Ovary (tissue), 9 donors: ENCODE data around the gene CCDC194. TPM values are rescaled to one million over a fixed set of nuclear protein-coding genes. Genes with fewer than 3 reads are reported as not detected.

ENCODE experiments used
- DNase-seq, 5 donors: peaks; one replicate each; pipeline ENCODE4 v3.0.0-alpha.2; 2019 to 2020
- H3K27ac ChIP-seq, 2 donors: fragments of 200-600 bp; one replicate each; pipeline versions ENCODE4 v1.5.1 to v1.8.0; 2019 to 2022
- H3K27me3 ChIP-seq: fragments of 200-600 bp; one replicate; pipeline ENCODE4 v1.8.0; 2022
- H3K36me3 ChIP-seq: fragments of 200-600 bp; sonication (generic); one replicate; pipeline ENCODE4 v1.5.1; 2019
- H3K4me1 ChIP-seq: one replicate; pipeline ENCODE4 v1.8.1; 2013; ENCODE audit warnings: mild to moderate bottlenecking, moderate library complexity; ENCODE audit not compliant: insufficient read depth
- H3K4me3 ChIP-seq: fragments of 200-600 bp; sonication (generic); one replicate; pipeline ENCODE4 v1.5.1; 2017
- H3K9me3 ChIP-seq, 2 donors: fragments of 200-600 bp in 1 of 2; sonication (generic) in 1 of 2; one replicate each; pipeline versions ENCODE4 v1.5.1 to v1.8.1; 2013 to 2019; ENCODE audit warnings: mild to moderate bottlenecking in 1 of 2, moderate library complexity in 1 of 2
- EP300 ChIP-seq: sonication (generic); formaldehyde crosslinking; IDR thresholded peaks from one replicate; pipeline ENCODE4 v1.6.1; 2017; ENCODE audit warnings: antibody characterized with exemption
- POLR2A ChIP-seq: fragments of 450-650 bp; IDR thresholded peaks from one replicate; pipeline ENCODE4 v1.6.1; 2017; ENCODE audit warnings: antibody characterized with exemption, mild to moderate bottlenecking, moderate library complexity
- WGBS, 3 donors: extraction: QIAGEN DNeasy Blood & Tissue Kit in 1 of 3; methylation state at CpG; one replicate each; pipeline versions ENCODE4 v1.1.5 to v1.1.7; 2013 to 2017; 5-methylcytosine and 5-hydroxymethylcytosine counted together
- intact Hi-C, 4 donors: fragments of 100-400 bp; cut with DNase I; formaldehyde crosslinking; loops; one replicate each; pipeline versions ENCODE4 v1.11.0 to v1.15.1; 2022 to 2023
- polyA plus RNA-seq, 2 donors: library from polyadenylated mRNA; stranded (reverse); fragments of 200-250 nt in 1 of 2; fragments of 350-450 nt in 1 of 2; fragmentation: Illumina TruSeq in 1 of 2; extraction: RNeasy Lipid Tissue Mini Kit (QIAGEN cat#74804) in 1 of 2; gene quantifications; one replicate each; pipeline ENCODE4 v1.2.3, GENCODE V29; 2013 to 2014
- total RNA-seq, 7 donors: library from RNA; depleted of rRNA in 2 of 7; stranded (reverse); fragments of >200 nt in 2 of 7; fragmentation: NEBNext Ultra II Directional in 3 of 7; extraction: Animal tissue kit (Norgen Biotek cat#: 25700) in 3 of 7; gene quantifications; one replicate each; pipeline versions ENCODE4 v1.1.0 to v1.2.4, GENCODE V29; 2016 to 2023
- TF ChIP-seq, protein P1 (sequence below), 3 donors: fragments of 450-650 bp in 2 of 3; fragments of 200-600 bp in 1 of 3; IDR thresholded peaks; one replicate each; pipeline versions ENCODE4 v1.5.1 to v1.8.0; 2016 to 2022; ENCODE audit warnings: antibody characterized with exemption in 3 of 3, mild to moderate bottlenecking in 1 of 3
- donor health status: DM: no; HTN: no; CAD: no; lungs with moderate emphysema.
- donor health status: DM: no; HTN: no; CAD: no.
- donor health status: Bipolar disorder and iron deficiency.
- donor health status: DM: yes; HTN: yes; CAD: no.
- donor health status: DM: no; HTN: no; CAD: no.
- donor health status: DM: yes; HTN: yes; CAD: no.

CCDC194 gene
- total and polyA plus RNA-seq, 9 donors, result 0.69 to 13.6 (median 5.7) TPM

- intact Hi-C loops, result loop anchor here (2.0 to 10.0 kb wide), 6 partner anchors 39 to 119 kb away; partner anchors contain the start of gene NXNL1 (in 1 of the 4)
- 63 to 84% (median 81%) methylated on average over 2 of the region's 2 CpGs for WGBS, 3 donors
- no peak for DNase-seq
- Histone ChIP-seq H3K27me3 (no peaks in the 10 kb centered on the region), H3K4me3 (no peak overlapping the region), H3K27ac (no peak overlapping the region), H3K36me3 (no peaks in the 10 kb centered on the region), H3K9me3 (no peaks in the 10 kb centered on the region), H3K4me1 (no peaks in the 10 kb centered on the region)
- no peak for TF ChIP-seq POLR2A
- TF ChIP-seq, protein P1, sequence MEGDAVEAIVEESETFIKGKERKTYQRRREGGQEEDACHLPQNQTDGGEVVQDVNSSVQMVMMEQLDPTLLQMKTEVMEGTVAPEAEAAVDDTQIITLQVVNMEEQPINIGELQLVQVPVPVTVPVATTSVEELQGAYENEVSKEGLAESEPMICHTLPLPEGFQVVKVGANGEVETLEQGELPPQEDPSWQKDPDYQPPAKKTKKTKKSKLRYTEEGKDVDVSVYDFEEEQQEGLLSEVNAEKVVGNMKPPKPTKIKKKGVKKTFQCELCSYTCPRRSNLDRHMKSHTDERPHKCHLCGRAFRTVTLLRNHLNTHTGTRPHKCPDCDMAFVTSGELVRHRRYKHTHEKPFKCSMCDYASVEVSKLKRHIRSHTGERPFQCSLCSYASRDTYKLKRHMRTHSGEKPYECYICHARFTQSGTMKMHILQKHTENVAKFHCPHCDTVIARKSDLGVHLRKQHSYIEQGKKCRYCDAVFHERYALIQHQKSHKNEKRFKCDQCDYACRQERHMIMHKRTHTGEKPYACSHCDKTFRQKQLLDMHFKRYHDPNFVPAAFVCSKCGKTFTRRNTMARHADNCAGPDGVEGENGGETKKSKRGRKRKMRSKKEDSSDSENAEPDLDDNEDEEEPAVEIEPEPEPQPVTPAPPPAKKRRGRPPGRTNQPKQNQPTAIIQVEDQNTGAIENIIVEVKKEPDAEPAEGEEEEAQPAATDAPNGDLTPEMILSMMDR (IDR thresholded peaks at IDR 0.05), result no peak
- no peak for TF ChIP-seq EP300
These were observed 46.1 kb downstream of the CCDC194 start for GRCh38 chr19:17347877-17348276.

- WGBS, 3 donors, result 23 to 36% (median 25%) methylated on average over 6 of the region's 6 CpGs
- peak in 1 of 5 donors; percentile 35 for DNase-seq
- no peaks in the 10 kb centered on the region for H3K4me1 ChIP-seq
- intact Hi-C loops, result loop anchor here (2.0 to 10.0 kb wide), 6 partner anchors 39 to 120 kb away; partner anchors contain the start of gene NXNL1 (in 1 of the 4)
- no peaks in the 10 kb centered on the region for H3K27me3 ChIP-seq
- no peak overlapping the region for H3K27ac ChIP-seq
- no peak for TF ChIP-seq EP300
- TF ChIP-seq POLR2A, result no peak
- TF ChIP-seq, protein P1 (IDR thresholded peaks at IDR 0.05), result no peak
- no peaks in the 10 kb centered on the region for H3K9me3 ChIP-seq
- no peak overlapping the region for H3K4me3 ChIP-seq
- no peaks in the 10 kb centered on the region for H3K36me3 ChIP-seq
These were observed 46.6 kb downstream of the CCDC194 start for GRCh38 chr19:17347361-17347760.

DNA sequence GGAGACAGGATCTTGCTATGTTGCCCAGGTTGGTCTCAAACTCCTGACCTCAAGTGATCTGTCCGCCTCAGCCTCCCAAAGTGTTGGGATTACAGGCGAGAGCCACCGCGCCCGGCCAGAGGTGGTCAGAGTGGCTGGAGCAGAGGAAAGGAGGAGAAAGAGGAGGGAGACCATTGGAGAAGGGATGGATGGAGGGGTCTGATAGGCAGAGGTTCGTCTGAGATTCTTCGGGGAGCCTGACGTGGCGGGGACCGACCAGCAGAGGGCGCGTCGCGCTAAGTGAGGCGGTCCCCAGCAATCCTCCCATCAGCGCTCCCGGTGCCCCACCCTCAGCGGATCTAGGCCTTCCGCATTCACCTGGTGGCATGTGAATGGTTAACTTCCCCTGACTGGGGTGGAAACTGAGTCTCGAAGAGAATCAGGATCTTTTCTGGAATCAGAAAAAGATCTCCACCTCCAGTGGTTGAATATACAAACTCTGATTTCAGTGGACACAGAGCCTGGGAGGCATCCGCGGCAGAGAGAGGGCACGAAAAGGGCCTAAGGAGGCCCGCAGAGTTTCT is 47.8 kb downstream of the CCDC194 start:
- H3K4me3 ChIP-seq, result no peak overlapping the region
- WGBS, 3 donors, result 11 to 15% (median 11%) methylated on average over 24 of the region's 24 CpGs
- intact Hi-C loops, result loop anchor here (2.0 to 10.0 kb wide), 6 partner anchors 41 to 121 kb away; partner anchors contain the start of gene NXNL1 (in 1 of the 4)
- no peaks in the 10 kb centered on the region for H3K36me3 ChIP-seq
- peak; percentile 63 to 87 (median 83) for DNase-seq
- no peaks in the 10 kb centered on the region for H3K9me3 ChIP-seq
- no peaks in the 10 kb centered on the region for H3K4me1 ChIP-seq
- H3K27ac ChIP-seq, result no peak overlapping the region
- TF ChIP-seq EP300 (no peak), POLR2A (no peak)
- TF ChIP-seq, protein P1 (IDR thresholded peaks at IDR 0.05), result peak; percentile 93 to 96 (median 95)
- H3K27me3 ChIP-seq, result no peaks in the 10 kb centered on the region

GRCh38 chr19:17341845-17342244 is 52.2 kb downstream of the CCDC194 start:
- no peaks in the 10 kb centered on the region for H3K36me3 ChIP-seq
- DNase-seq, result no peak
- intact Hi-C loops, result loop anchor here in 1 of 4 donors (10.0 kb wide), 1 partner anchor 123 kb away; the partner anchor contains the start of gene NXNL1

More at GRCh38 chr19:17341845-17342244, 52.2 kb downstream of the CCDC194 start:
- Histone ChIP-seq H3K27ac (no peak overlapping the region), H3K4me3 (no peak overlapping the region), H3K4me1 (peaks cover 5% of the 10 kb centered on the region), H3K27me3 (no peaks in the 10 kb centered on the region), H3K9me3 (no peaks in the 10 kb centered on the region)
- TF ChIP-seq EP300, result no peak
- TF ChIP-seq, protein P1 (IDR thresholded peaks at IDR 0.05), result no peak
- TF ChIP-seq POLR2A, result no peak
- 77 to 86% (median 83%) methylated on average over 7 of the region's 7 CpGs for WGBS, 3 donors
